ENCODE measurements around the gene DDAH2.

Gene DDAH2, protein sequence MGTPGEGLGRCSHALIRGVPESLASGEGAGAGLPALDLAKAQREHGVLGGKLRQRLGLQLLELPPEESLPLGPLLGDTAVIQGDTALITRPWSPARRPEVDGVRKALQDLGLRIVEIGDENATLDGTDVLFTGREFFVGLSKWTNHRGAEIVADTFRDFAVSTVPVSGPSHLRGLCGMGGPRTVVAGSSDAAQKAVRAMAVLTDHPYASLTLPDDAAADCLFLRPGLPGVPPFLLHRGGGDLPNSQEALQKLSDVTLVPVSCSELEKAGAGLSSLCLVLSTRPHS

DNA sequence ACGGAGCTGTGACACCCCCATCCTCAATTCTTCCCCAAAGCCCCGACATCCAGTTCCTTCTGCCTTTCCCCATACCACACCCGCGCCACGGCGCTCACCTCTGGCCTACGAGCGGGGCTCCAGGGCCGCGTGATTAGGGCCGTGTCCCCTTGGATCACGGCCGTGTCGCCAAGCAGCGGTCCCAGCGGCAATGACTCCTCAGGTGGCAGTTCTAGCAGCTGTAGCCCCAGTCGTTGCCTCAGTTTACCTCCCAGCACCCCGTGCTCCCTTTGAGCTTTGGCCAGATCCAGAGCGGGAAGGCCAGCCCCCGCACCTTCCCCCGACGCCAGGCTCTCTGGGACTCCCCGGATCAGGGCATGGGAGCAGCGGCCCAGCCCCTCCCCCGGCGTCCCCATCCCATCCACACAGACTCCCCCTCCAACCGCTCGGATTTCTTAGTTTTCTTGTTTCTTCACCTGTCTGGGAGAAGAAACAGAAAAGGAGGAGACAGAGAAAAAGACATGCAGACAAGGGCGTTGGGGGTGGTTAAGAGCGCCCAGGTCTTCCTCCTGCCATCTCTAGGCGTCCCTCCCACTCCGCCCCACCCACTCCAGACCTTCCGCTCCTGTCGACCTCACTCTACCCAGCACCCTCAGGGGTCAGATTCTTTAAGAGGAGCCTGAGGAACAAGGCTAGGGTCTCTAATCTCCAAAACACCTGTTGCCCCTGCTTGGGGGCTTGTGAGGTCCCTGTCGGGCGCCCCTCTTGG is at the start of gene DDAH2:
TSS of gene DDAH2 (minus strand) at position 533 of the 748 bp plus-strand sequence. CDS start at position 395, 138 bp downstream.
- in situ Hi-C loops (cut with MboI; ENCODE audit: low sequenced_read_pairs), result no loop called here

DNA sequence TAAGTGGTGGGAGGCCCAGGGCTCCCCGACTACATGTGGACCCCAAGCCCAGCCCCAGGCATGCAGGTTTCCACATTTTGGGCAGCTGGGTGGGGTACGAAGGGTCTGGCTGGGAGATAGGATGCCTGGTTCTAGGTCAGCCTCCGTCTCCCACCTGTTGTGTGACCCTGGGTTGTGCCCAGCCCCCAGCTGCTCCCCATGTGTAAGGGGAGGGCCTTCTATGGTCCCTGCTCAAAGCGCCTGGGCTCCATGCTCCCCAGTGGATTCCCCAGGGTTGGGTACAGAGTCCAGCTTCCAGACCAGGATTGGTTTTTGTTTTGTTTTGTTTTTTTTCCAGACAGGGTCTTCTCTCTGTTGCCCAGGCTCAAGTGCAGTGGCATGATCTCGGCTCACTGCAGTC is 49.1 kb upstream of the DDAH2 start:
- in situ Hi-C loops (cut with MboI; ENCODE audit: low sequenced_read_pairs), result no loop called here

DNA sequence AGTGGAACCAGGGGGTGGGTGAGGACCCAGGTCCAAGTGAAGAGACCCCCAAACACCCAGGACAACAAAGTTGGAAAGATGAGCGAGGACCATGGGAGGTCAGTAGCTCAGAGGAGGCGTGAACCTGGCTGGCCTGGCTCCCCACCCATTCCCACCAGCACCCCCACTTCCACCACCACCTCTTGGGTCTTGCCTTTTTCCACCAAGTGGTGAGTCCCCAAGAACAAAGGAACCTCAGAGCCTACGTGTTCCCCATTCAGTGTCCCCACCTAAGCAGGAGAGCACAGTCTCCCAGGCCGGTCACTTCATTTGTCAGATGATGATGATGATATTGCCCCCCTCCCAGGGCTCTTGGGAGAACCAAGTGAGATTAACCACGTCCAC is 48.6 kb upstream of the DDAH2 start:
- in situ Hi-C loops (cut with MboI; ENCODE audit: low sequenced_read_pairs), result no loop called here

DNA sequence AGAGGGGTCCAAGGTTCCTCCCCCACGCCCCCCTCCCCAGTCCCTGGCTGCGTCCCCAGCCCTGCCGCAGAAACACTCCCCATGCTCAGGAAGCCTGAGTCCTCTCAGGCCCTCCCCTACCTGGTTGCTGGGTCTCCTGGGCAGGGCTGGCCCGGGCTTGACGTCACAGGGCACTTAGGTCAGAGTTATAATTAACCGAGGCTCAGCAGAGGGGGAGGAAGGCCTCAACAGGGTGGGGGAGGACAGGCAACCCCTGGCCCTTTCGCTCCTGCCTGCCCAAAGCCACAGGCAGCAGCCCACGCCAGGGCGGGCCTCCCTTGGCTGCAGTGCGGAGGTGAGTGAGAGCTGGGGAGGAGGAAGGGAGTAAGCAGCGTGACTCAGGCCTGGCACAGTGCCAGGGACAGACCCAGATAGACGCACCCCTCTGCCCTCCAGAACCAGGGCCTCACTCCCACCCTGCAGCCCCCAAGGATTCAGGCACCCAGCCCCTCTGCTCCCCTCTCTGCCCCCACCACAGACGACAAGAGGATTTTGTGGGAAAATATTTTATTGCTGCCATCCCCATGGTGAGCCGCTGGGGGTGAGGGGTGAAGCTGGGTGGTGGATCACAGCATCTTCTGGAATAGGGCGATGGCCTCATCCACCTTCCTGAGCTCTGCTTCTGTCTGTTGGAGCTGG is 48.0 kb upstream of the DDAH2 start, which contains the start of gene VWA7:
TSS of gene VWA7 (minus strand) at position 340 of the 678 bp plus-strand sequence. CDS start 549 bp downstream, outside the sequence.
- in situ Hi-C loops (cut with MboI; ENCODE audit: low sequenced_read_pairs), result no loop called here

DNA sequence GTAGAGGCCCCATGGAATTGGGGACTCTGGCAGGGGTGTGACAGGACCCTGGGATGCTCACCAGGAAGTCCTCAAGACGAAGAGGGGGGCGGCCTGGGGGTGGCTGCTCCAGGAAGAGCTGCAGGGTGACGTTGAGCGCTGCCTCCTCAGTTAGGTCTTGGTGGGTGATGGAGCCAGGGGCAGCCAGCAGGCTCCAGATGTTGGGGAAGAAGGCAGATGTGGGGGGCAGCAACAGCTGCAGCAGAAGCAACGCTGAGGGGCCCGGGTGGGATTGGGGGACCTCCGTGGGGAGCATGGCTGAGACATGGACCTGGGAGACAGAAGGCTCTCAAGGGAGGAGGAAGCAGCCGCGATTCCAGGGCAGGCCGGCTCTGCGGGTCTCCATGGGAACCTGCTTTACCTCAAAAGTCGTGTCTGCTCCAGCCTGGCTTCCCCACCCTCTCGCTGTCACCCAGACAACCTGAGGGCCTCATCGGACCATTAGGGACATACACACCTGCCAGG is 47.4 kb upstream of the DDAH2 start:
- in situ Hi-C loops (cut with MboI; ENCODE audit: low sequenced_read_pairs), result no loop called here

DNA sequence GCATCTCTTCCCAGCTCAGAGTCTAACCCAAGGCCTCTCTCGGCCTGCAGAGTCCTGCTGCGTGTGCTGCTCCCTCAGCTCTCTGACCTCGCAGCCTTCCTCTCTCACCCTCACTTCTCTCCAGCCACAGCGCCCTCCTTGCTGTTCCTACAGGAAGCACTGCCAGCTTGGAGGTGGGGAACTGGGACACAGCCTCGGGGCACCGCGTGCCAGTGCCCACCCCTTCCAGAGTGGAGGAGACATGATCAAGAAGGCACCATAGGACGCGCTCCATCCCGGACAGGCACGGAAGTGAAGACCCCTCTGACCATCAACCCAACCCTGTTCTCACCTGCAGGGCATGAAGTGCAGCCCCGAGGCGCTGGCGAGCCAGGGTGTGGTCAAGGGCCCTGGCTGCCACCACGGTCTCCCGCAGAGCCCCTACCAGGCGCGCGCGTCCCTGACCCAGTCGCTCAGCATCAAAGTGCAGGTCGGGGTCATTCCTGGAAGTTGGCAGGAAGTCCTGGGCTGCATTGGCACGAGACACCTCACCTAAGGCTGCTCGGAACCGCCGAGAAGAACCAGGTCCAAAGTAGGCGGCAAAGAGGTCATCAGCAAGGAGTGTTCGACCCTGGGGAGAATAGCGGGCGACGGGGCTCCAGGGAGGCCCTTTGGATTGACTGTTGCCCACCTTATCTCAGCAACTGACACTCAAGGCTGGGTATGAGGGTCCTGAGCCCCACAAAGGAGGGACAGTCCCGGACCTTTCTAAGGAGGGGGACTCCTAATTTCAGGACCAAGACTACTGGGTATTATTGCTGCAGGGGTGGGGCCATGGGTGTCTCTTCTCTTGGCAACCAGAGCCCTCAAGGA is 46.8 kb upstream of the DDAH2 start:
- in situ Hi-C loops (cut with MboI; ENCODE audit: low sequenced_read_pairs), result no loop called here

DNA sequence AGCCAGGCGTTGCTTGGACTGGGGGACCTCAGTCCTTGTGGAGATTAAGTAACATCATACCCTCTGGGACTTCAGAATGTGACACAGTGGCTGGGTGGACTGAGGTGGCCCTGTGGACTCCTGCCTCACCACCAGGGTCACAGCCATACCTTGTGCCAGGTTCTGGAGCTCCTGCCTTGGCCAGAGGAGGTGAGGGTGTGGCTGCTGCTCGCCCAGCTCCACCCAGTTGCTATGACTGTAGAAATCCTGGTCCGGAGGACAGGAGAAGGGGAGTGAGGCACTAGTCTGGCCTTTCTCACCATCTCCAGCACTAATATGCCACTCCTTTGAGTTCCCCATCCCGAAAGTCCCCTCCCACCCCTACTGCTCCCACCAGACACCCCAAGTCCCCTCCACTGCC is 46.1 kb upstream of the DDAH2 start:
- in situ Hi-C loops (cut with MboI; ENCODE audit: low sequenced_read_pairs), result no loop called here

DNA sequence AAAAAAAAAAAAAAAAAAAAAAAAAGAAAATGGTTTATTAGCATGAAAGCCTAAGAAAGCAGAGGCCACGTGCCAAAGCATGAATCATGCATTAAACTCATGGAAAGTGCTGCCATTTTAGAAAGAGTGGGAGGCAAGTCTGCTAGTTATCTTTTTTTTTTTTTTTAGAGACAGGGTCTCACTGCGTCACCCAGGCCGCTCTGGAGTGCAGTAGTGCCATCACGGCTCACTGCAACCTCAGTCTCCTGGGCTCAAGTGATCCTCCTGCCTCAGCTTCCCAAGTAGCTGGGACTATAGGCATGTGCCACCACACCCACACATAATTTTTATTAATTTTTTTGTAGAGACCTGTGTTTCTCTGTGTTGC is 42.9 kb upstream of the DDAH2 start:
- in situ Hi-C loops (cut with MboI; ENCODE audit: low sequenced_read_pairs), result no loop called here

DNA sequence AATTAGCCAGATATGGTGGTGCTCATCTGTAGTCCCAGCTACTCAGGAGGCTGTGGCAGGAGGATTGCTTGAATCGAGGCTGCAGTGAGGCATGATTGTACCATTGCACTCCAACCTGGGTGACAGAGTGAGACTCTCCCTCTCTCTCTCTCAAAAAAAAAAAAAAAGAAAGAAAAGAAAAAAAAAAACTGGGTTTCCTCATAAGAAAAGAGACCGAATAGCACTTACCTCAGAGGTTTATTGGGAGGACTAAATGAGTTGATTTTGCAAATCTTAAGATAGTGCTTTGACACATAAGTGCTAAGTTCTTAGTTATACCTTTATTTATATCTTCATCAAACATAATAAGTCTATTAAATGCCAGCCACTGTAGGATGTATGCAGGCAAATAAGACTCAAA is 41.8 kb upstream of the DDAH2 start:
- in situ Hi-C loops (cut with MboI; ENCODE audit: low sequenced_read_pairs), result no loop called here

DNA sequence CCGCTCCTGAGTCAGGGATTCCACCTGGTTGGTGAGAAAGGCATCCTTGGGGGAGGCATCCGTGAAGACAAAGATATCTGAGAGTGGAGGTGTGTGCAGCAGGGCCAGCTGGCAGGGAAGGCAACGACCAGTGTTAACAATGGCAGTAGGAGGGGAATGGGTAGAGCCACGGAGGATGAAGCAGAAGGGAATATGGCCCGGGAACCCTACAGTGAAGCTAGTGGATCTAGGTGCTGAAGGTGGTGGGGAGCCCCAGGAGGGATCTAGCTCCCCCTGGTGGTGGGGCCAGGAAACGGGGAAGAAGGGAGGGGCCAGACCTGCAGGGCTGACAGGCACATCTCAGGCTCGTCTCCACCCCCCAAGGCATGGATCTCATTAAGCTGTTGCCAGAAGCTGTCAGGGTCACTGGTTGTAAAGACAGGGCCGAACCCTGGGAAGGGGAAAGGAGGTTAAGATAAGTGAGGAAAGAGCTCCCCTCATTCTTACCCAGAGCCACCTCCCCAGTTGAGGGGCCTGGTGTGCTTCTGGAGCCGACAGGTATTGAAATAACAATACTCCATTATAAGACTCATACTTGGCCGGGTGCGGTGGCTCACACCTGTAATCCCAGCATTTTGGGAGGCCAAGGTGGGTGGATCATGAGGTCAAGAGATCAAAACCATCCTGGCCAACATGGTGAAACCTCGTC is 40.7 kb upstream of the DDAH2 start:
- in situ Hi-C loops (cut with MboI; ENCODE audit: low sequenced_read_pairs), result loop anchor here (10.0 kb wide), 1 partner anchor 85 kb away; the partner anchor contains the start of gene LY6G5C

DNA sequence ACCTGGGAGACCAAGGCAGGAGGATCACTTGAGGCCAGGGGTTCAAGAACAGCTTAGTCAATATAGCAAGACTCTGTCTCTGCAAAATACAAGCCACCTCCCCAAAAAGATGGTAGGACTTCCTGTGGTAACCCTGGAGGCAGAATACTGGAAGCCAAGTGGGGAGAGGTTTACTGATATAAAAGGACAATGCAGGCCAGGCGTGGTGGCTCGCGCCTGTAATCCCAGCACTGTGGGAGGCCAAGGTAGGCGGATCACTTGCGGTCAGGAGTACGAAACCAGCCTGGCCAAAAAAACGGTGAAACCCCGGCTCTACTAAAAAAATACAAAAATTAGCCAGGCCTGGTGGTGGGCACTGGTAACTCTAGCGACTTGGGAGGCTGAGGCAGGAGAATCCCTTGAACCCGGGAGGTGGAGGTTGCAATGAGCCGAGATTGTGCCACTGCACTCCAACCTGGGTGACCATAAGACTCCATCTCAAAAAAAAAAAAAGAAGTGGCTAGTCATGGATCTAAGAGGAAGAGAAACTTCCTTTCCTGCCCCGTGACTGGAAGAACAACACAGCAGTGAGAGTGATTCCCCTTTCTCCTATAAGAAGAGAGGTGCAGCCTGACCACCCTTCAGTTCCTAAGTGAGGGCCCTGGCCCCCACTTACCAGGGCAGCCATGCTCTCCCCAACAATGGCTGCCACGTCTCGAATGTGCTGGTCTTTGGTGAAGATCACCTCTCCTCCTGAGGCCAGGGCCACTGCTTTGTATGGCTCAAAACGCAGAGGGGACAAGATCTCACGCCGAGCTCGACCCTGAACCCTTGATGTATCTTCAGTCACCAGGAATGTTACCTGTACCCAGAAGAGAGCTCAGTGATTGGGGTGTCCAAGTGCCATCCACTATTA is 39.5 kb upstream of the DDAH2 start:
- in situ Hi-C loops (cut with MboI; ENCODE audit: low sequenced_read_pairs), result loop anchor here (10.0 kb wide), 1 partner anchor 84 kb away; the partner anchor contains the start of gene LY6G5C

DNA sequence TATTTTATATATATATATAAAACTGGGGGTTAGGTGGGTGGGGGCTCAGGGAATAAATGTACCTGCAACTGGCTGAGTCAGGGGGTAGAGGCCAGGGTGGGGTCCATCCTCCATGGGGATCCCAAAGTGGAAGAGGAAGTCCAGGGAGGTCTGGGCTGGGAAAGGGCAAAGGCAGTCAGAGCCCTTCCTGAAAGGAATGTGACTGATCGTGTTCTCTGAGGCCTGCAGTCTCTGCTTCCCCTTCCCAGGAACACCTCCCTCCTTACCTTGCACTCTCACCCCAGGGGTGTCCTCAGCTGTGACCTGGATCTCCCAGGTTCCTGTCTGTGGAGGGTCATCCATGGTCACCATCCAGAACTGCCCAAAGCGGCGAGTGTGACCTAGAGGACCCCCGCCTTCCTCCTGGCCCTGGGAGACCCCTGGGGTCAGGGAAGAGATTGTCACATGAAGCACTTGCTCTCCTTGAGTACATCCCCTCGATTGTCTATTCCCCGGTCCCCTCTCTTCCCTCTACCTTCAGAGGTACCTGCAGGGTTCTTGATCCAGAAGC is 38.1 kb upstream of the DDAH2 start:
- in situ Hi-C loops (cut with MboI; ENCODE audit: low sequenced_read_pairs), result loop anchor here (10.0 kb wide), 1 partner anchor 82 kb away; the partner anchor contains the start of gene LY6G5C

DNA sequence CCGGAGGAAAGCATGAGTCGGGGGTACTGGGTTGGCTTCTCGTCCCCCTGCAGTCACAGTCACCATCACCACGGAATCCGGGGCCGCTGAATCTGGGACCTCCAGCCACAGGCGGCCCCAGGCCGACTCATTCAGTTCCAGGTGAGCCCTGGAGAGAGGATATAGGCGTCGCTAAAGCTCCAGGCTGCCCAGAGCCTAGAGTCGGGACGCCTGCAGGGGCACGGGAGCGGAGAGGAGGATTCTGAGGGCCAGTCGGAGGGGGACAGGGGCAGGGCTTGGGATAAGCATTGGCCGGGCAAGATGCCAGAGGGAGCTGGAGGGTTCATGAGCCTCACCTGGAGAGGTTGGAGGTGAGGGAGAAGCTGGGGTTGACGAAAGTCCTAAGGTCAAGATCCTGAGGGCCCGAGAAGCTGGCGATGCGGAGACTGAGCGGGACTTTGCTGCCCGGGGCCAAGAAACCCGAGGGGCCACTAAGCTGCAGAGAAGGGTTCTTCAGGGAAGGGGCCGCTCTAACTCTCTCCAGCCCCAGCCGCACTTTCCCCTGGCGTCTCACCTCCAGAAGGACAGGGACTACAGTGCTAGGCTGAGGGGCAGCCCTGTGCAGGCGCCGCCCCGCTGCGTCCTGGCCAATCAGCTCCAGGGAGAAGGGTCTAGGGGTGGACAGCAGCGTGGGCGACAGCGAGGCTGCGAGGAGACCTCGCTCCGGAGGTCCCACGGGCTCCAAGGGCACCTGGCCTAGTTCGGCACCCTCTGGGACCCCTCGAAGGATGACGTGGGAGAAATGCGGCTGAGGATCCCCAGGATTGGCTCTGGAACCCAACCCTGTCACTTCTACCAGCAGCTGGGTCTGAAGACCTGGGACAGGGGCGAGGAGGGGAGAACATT is 37.1 kb upstream of the DDAH2 start:
- in situ Hi-C loops (cut with MboI; ENCODE audit: low sequenced_read_pairs), result loop anchor here (10.0 kb wide), 1 partner anchor 81 kb away; the partner anchor contains the start of gene LY6G5C

DNA sequence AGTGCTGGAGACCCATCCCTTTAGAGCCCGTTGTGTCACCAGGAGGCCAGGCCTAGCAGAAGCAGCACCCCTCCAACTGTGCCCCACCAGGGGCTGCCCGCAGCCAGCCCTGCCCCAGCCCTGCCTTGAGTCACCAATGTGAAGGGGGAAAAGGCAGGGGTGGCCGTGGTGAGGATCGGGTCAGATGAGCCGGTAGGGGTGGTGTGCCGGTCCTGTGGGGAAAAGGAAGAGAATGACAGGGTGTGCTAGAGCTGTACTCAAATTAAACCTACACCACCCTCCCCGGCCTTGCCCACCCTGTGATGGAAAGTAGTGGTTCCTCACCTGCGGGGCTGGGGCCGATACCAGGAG is 36.4 kb upstream of the DDAH2 start:
- in situ Hi-C loops (cut with MboI; ENCODE audit: low sequenced_read_pairs), result loop anchor here (10.0 kb wide), 1 partner anchor 81 kb away; the partner anchor contains the start of gene LY6G5C

DNA sequence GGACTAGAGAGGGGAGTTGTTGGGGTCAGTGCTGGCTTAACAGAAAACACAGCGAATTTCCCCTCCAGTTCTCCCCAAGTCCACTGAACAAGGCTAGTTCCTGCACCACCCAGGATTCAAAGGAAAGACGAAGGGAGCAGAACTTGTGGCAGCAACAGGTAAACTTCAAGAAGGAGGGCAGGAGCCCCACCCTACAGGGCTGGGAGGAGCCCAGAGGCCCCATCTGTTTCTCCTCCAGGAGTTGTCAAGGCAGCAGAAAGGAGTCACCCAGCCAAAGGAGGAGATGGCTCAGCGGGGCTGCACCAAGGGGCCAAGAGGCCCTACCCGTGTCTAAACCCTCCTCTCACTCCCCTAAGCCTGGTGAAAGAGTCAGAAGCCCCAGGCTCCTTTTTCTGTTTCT is 35.1 kb upstream of the DDAH2 start:
- in situ Hi-C loops (cut with MboI; ENCODE audit: low sequenced_read_pairs), result loop anchor here (10.0 kb wide), 1 partner anchor 79 kb away; the partner anchor contains the start of gene LY6G5C

DNA sequence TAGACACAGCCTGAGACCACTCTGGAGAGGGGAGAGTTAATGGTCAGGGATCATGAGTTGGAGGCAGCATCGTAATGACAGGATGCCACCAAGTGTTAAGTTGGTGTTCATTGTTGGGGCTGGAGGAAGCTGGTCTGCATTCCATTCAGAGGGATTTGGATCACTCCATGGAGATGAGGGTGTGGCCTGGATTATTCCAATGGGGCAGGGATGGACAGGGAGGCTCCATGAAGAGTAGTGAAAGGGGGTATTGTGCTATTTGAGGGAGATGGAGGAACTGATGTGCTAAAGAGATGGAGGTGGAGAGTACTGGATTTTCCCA is 34.5 kb upstream of the DDAH2 start:
- in situ Hi-C loops (cut with MboI; ENCODE audit: low sequenced_read_pairs), result loop anchor here (10.0 kb wide), 1 partner anchor 79 kb away; the partner anchor contains the start of gene LY6G5C

DNA sequence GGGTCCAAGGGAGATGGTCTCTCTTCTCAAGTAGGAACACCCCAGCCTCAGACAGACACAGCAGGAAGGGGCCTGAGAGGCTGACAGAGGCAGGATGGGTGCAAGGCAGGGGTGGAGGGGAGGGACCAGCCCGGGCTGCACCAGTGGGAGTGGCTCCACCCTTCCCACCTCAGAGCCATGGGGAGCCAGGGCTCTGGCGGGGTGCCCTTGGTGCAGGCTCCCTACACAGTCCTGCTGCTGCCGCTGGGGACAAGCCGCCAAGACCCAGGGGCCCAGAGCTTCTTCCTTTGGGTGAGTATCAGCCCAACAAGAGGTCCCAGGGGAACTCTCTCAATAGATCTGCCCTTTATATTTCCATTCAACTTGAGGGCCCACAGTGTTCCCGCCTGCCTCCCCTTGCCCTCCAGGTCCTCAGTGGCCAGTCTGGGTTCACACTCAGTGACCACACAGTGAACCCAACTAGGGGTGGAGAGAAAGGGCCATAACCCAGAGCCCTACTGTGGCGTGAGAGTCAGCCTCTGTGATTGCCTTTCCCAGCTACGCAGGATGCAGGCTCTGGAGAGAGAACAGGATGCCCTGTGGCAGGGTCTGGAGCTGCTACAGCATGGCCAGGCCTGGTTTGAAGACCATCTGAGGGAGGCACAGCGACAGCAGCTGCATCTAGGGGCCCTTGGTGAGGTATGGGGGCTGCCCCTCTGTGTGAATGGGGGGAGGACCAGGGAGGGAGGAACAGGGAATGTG is 33.9 kb upstream of the DDAH2 start:
- in situ Hi-C loops (cut with MboI; ENCODE audit: low sequenced_read_pairs), result loop anchor here (10.0 kb wide), 1 partner anchor 78 kb away; the partner anchor contains the start of gene LY6G5C

All from HL-60/S4 treated with phorbol 12-myristate 13-acetate at 8.2 ng/mL for 4 days and 3 days (cell line).